Measurements from ENCODE around the gene ABCD4. TPM values are rescaled to one million over a fixed set of nuclear protein-coding genes. Genes with fewer than 3 reads are reported as not detected.
"Not testable (repeated sequence)": the region's sequence is repeated elsewhere in the genome, so short reads cannot be mapped to it uniquely, and the experiment has no call there.

The ABCD4 gene
- polyA plus RNA-seq, 4 donors = 74.6 to 156 (median 116) TPM

- DNase-seq (ENCODE audit: low read depth in 4 of 4, low spot score in 2 of 4) = no peak
Observed at GRCh38 chr14:74308695-74309094, 6.0 kb upstream of the ABCD4 start.

GRCh38 chr14:74302152-74302628 lies 544 bp downstream of the ABCD4 start:
- DNase-seq (ENCODE audit: low read depth in 4 of 4, low spot score in 2 of 4) = peak; percentile 27 to 62 (median 41)

DNA sequence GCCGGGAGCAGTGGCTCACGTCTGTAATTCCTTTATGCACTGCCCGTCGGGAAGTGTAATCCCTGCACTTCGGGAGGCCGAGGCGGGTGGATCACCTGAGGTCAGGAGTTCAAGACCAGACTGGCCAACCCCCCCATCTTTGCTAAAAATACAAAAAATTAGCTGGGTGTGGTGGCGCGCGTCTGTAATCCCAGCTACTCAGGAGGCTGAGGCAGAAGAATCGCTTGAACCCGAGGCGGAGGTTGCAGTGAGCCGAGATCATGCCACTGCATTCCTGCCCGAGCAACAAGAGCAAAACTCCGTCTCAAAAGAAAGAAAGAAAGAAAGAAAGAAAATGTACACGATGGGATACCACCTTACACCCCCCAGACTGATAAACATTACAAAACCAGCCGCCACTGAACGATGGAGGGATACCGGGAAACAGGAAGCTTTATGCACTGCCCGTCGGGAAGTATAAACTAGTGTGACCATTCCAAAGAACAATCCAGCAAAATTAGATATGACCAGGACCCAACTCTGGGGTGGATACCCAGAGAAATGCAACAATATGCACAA lies 1.1 kb downstream of the ABCD4 start:
- no peak for DNase-seq (ENCODE audit: low read depth in 4 of 4, low spot score in 2 of 4)

- no peak for DNase-seq (ENCODE audit: low read depth in 4 of 4, low spot score in 2 of 4)
Observed at GRCh38 chr14:74299061-74299545, 3.6 kb downstream of the ABCD4 start.

GRCh38 chr14:74297986-74298385 lies 4.7 kb downstream of the ABCD4 start:
- DNase-seq (ENCODE audit: low read depth in 4 of 4, low spot score in 2 of 4) = no peak

- no peak for DNase-seq (ENCODE audit: low read depth in 4 of 4, low spot score in 2 of 4)
Observed at GRCh38 chr14:74296037-74296467, 6.7 kb downstream of the ABCD4 start.

GRCh38 chr14:74293606-74294005 lies 9.1 kb downstream of the ABCD4 start:
- DNase-seq (ENCODE audit: low read depth in 4 of 4, low spot score in 2 of 4) = no peak

DNA sequence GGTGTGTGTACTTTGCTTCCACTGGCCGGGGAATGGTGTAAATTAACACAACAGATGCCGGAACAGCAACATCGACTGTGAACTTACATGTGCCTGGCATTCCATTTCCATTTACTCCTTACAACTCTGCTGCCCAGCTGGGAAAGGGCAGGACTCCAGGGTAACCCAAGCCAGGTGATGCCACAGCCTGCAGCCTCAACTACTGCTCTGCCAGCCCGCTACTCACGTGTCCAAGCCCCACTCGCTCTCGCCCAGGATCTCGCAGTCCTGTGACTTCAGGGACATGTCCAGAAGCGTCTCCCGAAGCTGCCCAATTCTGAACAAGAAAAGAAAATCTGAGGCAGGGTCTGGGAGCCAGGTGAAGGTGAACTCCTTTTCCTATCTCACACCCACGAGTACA lies 10.7 kb downstream of the ABCD4 start:
- DNase-seq (ENCODE audit: low read depth in 4 of 4, low spot score in 2 of 4) = no peak

- DNase-seq (ENCODE audit: low read depth in 4 of 4, low spot score in 2 of 4) = no peak
Observed at GRCh38 chr14:74290415-74290814, 12.3 kb downstream of the ABCD4 start.

DNA sequence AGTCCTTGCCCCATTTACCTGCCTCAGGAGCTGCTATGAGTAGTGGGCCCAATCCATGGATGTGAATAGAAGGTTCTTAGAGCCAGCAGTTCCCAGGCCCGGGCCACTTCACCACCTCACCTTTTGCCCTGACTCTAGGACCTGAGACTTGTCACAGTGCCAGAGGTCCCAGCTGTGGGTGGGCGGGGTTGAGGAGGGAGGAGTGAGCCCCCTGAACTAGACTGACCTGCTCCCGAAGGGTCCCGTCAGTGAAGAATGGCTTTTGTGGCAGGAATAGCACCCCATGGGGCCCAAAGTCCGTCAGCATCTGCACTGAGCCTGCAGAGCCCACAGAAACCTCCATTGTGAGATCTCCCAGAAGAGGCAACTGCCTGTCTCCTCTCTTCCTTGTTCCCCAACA lies 12.9 kb downstream of the ABCD4 start:
- DNase-seq (ENCODE audit: low read depth in 4 of 4, low spot score in 2 of 4) = no peak

GRCh38 chr14:74286736-74287135 lies 16.0 kb downstream of the ABCD4 start:
- DNase-seq (ENCODE audit: low read depth in 4 of 4, low spot score in 2 of 4) = no peak

GRCh38 chr14:74281069-74281468 lies 21.7 kb downstream of the ABCD4 start:
- no peak for DNase-seq (ENCODE audit: low read depth in 4 of 4, low spot score in 2 of 4)

- DNase-seq (ENCODE audit: low read depth in 4 of 4, low spot score in 2 of 4) = no peak
Observed at GRCh38 chr14:74278080-74278479, 24.7 kb downstream of the ABCD4 start.

DNA sequence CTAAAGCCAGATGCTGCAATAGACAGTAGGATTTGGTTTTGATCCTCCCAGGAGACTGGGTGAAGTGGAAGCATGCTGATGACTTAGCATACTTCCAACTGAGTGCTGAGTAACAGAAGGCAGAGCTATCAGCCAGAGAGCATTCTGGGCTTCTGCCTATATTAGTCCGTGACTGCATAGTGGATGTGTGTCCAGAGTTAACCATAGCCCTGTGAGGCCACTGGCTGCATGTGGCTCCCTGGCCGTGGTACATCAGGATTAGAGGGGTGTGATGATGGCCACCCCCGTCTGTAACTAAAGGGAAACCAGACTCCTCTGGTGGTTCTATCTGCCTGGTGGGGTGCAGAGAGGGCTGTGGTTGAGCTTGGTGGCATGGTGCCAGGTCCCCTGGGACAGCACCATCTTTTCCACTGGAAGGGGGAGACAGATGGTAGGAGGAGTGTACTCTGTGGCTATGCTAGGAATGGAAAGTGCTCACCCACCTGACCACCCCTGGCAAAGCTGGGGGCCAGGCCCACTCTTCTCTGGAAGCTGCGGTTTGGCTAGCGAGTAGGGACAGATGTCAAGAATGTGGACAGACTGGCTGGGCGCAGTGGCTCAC lies 27.4 kb downstream of the ABCD4 start:
- DNase-seq (ENCODE audit: low read depth in 4 of 4, low spot score in 2 of 4) = no peak

GRCh38 chr14:74271365-74271764 lies 31.4 kb downstream of the ABCD4 start:
- DNase-seq (ENCODE audit: low read depth in 4 of 4, low spot score in 2 of 4) = no peak

DNA sequence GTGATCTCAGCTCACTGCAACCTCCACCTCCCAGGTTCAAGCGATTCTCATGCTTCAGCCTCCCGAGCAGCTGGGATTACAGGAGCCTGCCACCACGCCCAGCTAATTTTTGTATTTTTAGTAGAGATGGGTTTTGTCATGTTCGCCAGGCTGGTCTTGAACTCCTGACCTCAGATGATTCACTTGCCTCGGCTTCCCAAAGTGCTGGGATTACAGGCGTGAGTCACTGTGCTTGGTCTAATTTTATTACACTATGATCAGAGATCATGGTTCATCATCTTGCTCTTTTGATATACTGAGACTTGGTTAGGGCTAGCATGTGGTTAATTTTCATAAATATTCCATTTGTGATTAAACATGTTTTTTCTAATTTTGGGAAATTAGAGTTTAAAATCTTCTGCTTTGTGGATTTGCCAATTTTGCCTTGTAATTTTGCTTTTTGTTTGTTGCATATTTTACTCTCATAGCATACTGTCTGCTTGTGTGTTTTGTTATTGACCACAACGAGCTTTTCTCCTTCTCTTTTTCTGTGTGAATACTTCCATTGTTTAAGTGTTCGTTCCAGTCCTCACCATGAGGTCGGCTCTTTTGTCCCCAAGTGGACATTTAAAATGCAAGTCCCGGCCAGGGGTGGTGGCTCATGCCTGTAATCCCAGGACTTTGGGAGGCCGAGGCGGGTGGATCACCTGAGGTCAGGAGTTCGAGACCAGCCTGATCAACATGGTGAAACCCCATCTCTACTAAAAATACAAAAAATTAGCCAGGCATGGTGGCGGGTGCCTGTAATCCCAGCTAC lies 32.2 kb downstream of the ABCD4 start:
- not testable (repeated sequence) for DNase-seq (ENCODE audit: low read depth in 4 of 4, low spot score in 2 of 4)

DNA sequence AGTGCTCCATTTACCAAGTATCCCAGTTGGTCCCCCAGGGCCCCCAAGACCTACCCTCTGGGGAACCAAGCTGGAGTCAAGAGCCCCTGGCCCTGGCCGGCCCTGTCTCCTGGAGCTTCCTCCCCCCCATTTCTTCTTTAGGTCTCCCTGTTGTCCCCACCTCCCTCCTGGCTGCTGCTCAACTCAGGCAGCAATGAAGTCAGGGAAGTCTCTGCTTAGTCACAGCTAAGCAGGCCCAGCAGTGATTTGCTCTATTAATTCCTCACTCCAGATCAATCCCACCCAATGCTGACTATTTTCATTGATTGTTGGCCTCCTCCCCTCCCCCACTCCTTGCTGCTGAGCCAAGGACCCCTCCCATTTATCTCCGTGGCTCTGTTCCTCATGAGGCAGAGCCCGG lies 35.1 kb downstream of the ABCD4 start:
- no peak for DNase-seq (ENCODE audit: low read depth in 4 of 4, low spot score in 2 of 4)

GRCh38 chr14:74265301-74265965 lies 37.3 kb downstream of the ABCD4 start:
- no peak for DNase-seq (ENCODE audit: low read depth in 4 of 4, low spot score in 2 of 4)

- DNase-seq (ENCODE audit: low read depth in 4 of 4, low spot score in 2 of 4) = no peak
Observed at GRCh38 chr14:74263921-74264320, 38.8 kb downstream of the ABCD4 start.

DNA sequence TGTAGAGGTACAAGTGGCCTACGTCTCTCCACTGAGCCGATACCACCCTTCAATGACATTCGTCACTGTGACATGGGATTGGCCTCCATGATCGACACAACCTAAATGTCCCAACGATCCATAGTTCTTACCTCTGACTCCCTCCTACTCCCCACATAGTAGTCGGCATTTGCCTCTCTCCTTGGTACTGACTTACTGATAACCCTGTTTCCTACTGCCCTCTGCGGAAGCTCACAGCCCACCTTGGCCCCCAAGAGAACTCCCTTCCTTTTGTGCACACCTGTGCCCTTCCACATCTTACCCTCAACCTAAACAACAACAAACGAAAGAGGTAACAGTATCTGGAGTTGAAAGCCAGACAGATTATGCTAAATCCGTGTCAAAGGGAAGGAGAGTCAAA lies 39.6 kb downstream of the ABCD4 start:
- DNase-seq (ENCODE audit: low read depth in 4 of 4, low spot score in 2 of 4) = no peak

DNA sequence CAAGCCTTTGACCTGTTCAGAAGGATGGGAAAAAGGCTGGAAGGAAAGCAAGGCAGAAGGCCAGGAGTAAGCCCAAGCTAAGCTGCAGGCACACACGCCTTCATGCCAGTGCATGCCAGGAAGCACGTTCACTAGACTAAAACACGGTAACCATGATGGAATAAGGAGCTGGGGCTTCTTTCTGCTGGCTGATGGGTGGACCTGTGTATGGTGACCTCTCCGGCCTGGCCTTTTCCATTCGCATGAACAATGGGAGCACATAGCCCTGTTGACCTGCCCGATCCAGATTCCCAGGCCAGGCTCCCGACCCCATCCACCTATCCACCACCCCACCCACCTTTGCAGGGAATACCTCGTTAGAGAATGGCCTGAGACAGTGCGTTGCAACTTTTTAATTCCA lies 40.7 kb downstream of the ABCD4 start:
- no peak for DNase-seq (ENCODE audit: low read depth in 4 of 4, low spot score in 2 of 4)
